ENCODE data around the gene DNAAF5. TPM values are rescaled to one million over a fixed set of nuclear protein-coding genes. Genes with fewer than 3 reads are reported as not detected.

The DNAAF5 gene
- total RNA-seq, 1 donor from 2014 or later: 15.8 TPM

DNA sequence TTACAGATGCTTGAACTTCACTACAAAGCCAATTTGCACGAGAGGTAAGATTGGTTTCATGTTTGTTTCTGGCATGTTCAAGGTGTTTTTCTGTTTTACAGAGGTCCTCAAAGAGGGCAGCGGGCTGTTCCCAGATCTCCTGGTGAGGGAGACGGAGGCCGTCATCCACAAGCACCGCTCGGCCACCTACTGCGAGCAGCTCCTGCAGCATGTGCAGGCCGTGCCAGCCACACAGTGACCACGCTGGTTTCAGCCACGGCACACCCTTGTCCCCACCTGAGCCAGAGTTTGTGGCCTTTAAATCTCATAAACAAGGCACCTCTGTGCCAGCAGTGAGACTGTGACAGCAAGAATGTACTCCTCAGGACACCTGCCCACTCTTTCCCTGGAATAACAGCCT, 58.9 kb downstream of the DNAAF5 start:
- ATAC-seq (no peak), DNase-seq (no peak)
- H3K9me3 ChIP-seq: no peaks in the 10 kb centered on the region
- intact Hi-C loops (cut with DNase I): loop anchor here (5.0 kb wide), 1 partner anchor 92 kb away; the partner anchor contains the start of gene GET4
- peaks cover 32% of the 10 kb centered on the region for H3K36me3 ChIP-seq
- TF ChIP-seq, protein P1, sequence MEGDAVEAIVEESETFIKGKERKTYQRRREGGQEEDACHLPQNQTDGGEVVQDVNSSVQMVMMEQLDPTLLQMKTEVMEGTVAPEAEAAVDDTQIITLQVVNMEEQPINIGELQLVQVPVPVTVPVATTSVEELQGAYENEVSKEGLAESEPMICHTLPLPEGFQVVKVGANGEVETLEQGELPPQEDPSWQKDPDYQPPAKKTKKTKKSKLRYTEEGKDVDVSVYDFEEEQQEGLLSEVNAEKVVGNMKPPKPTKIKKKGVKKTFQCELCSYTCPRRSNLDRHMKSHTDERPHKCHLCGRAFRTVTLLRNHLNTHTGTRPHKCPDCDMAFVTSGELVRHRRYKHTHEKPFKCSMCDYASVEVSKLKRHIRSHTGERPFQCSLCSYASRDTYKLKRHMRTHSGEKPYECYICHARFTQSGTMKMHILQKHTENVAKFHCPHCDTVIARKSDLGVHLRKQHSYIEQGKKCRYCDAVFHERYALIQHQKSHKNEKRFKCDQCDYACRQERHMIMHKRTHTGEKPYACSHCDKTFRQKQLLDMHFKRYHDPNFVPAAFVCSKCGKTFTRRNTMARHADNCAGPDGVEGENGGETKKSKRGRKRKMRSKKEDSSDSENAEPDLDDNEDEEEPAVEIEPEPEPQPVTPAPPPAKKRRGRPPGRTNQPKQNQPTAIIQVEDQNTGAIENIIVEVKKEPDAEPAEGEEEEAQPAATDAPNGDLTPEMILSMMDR (IDR thresholded peaks at IDR 0.05): no peak
- no peaks in the 10 kb centered on the region for H3K4me1 ChIP-seq
- H3K27me3 ChIP-seq: no peaks in the 10 kb centered on the region
- no peak overlapping the region for H3K4me3 ChIP-seq
- no peak overlapping the region for H3K27ac ChIP-seq

DNA sequence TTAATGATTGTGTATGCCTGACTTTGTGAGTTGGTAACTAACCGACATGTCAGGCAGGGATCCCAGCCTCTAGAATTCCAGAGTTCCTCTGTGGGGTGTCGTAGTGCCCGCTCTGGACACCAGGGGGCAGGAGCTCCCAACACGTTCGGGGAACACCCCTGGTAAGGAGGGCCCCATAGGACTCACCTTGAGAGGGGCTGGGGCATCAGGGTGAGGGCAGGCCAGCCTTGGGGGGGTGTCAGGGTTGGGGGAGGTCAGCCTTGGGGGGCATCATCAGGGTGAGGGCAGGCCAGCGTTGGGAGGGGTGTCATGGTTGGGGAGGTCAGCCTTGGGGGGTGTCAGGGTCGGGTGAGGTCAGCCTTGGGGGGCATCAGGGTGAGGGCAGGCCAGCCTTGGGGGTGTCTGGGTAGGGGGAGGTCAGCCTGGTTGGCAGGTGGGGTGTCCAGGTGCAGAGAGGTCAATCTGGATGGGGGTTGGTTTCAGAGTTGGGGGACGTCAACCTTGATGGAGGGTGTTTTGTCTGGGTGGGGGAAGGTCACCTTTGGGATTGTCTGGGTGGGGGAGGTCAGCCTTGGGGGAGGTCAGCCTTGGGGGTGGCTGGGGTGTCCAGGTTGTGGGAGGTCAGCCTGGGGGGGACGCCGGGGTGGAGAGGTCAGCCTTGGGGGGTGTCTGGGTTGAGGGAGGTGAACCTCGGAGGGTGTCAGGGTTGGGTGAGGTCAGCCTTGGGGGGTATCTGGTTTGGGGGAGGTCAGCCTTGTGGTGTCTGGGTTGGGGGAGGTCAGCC, 60.2 kb downstream of the DNAAF5 start:
- ATAC-seq (peak; percentile 92), DNase-seq (peak; percentile 85)
- Histone ChIP-seq H3K4me1 (no peaks in the 10 kb centered on the region), H3K27ac (no peak overlapping the region), H3K4me3 (no peak overlapping the region), H3K9me3 (no peaks in the 10 kb centered on the region), H3K36me3 (peaks cover 23% of the 10 kb centered on the region), H3K27me3 (no peaks in the 10 kb centered on the region)
- TF ChIP-seq, protein P1 (IDR thresholded peaks at IDR 0.05): peak; percentile 76
- intact Hi-C loops (cut with DNase I): loop anchor here (5.0 kb wide), 1 partner anchor 91 kb away; the partner anchor contains the start of gene GET4

DNA sequence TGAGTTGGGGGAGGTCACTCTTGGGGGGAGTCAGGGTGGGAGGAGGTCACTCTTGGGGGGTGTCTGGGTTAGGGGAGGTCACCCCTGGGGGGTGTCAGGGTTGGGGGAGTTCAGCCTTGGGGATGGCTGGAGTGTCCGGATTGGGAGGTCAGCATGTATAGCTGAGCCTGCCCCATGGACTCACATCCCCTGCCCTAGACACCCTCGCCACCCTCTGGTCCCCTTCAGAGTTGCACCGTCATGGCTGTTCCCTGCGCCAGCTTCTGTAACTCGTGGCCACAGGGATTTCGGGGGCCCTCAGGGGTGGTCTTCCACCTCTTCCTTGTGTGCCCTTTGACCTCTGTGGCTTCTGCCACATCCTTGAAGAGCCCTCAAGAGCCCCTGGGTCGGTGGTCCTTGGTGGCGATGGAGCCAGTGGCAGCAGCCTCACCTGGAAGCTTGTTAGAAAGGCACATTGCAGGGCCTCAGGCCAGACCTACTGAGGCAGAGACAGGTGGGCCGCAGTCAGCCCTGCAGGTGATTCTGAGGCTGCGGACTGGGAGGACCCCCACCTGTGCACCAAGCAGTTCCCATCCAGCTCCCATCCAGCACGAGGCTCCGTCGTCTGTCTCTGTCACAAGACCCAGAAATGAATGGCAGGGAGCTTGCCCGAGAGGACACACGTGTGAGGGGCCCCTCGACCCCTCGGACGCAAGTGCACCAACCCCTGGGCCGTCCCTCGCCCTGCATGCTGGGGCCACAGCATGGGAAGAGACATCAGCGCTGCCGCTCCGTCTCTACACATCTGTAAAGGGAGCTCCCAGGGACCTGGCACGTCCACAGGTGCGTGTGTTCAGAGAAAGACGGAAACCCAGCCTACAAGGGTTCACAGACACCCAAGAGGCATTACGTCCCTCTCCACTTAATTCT, 61.1 kb downstream of the DNAAF5 start:
- peaks cover 23% of the 10 kb centered on the region for H3K36me3 ChIP-seq
- no peaks in the 10 kb centered on the region for H3K27me3 ChIP-seq
- TF ChIP-seq, protein P1 (IDR thresholded peaks at IDR 0.05): no peak
- no peak overlapping the region for H3K27ac ChIP-seq
- H3K4me3 ChIP-seq: no peak overlapping the region
- intact Hi-C loops (cut with DNase I): loop anchor here (5.0 kb wide), 1 partner anchor 90 kb away; the partner anchor contains the start of gene GET4
- no peaks in the 10 kb centered on the region for H3K9me3 ChIP-seq
- DNase-seq: no peak
- H3K4me1 ChIP-seq: no peaks in the 10 kb centered on the region
- no peak for ATAC-seq

DNA sequence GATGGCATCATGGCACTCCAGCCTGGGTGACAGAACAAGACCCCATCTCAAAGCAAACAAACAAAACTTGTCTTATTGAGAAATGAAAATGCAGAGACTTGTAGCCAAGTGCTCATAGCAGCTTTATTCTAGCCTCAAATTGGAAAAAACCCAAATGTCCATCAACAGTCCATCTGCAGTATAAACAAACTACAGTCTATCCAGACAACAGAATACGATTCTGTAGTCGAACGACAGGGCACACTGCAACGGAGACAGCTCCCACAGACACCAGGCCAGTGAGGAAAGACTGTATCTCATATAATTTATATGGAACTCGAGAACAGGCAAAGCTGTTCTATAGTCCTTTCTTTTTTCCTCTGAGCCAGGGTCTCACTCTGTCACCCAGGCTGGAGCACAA, 65.0 kb downstream of the DNAAF5 start:
- TF ChIP-seq, protein P1 (IDR thresholded peaks at IDR 0.05): no peak
- intact Hi-C loops (cut with DNase I): no loop called here
- Histone ChIP-seq H3K36me3 (no peaks in the 10 kb centered on the region), H3K9me3 (no peaks in the 10 kb centered on the region), H3K27ac (no peak overlapping the region), H3K4me3 (no peak overlapping the region), H3K4me1 (no peaks in the 10 kb centered on the region), H3K27me3 (no peaks in the 10 kb centered on the region)
- no peak for DNase-seq
- no peak for ATAC-seq

DNA sequence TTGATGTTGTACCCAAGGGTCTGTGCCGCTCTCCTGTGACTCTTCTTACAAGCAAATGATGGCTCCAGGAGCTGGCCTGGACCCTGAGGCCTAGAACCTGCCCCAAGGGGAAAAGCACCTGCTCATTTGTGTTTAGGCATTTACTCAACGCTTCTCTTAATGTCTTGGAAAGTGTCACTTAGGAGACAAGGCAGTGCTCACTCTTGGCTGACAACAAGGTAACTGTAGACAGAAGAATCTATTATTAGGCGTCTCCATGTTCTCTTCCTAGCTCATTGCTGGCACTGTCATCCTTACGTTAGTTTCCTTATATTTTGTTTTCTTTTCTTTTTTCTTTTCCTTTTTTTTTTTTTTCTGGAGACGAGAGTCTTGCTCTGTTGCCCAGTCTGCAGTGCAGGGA, 67.7 kb downstream of the DNAAF5 start:
- DNase-seq (no peak), ATAC-seq (no peak)
- Histone ChIP-seq H3K27me3 (no peaks in the 10 kb centered on the region), H3K4me1 (no peaks in the 10 kb centered on the region), H3K36me3 (no peaks in the 10 kb centered on the region), H3K9me3 (no peaks in the 10 kb centered on the region), H3K4me3 (no peak overlapping the region), H3K27ac (no peak overlapping the region)
- TF ChIP-seq, protein P1 (IDR thresholded peaks at IDR 0.05): no peak
- intact Hi-C loops (cut with DNase I): no loop called here

Data from upper lobe of right lung (tissue), 1 donor.